Stimulated activated CD4-positive, alpha-beta T cell treated with anti-CD3 and anti-CD28 coated beads, Interleukin-15, amount 100 ng/mL, for 1 hour (primary cell): ENCODE data around the gene ASB6.

Experiments
- DNase-seq, 2 donors: peaks; one replicate each; pipeline ENCODE4 v3.0.0-alpha.2; 2020; ENCODE audit warnings: low read depth in 1 of 2, low spot score in 1 of 2

ASB6 gene

GRCh38 chr9:129587487-129588262, 54.3 kb downstream of the ASB6 start:
- DNase-seq: no peak

- DNase-seq: no peak
Observed at GRCh38 chr9:129586685-129587084, 55.3 kb downstream of the ASB6 start.

DNA sequence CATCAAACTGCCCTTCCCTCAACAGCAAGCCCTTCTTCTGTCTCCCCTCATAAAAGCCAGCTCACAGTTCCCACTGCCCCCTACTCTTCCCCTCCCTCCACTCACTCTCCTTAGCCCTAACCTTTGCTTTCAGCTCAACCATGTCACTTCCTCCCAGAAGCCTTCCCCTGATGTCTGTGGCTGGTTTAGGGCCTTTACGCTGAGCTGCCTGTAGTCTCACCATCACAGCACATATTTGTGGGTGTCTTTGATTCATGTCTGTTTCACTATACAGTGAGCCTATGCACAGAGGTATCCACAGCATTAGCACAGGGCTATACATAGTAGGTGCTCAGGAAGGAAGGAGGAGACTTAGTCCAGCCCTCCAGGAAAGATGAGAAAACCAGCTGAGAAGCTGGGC, 55.7 kb downstream of the ASB6 start:
- no peak for DNase-seq

- no peak for DNase-seq
Observed at GRCh38 chr9:129585352-129585751, 56.6 kb downstream of the ASB6 start.
